ENCODE results near the gene TMEM106C. TPM values are rescaled to one million over a fixed set of nuclear protein-coding genes. Genes with fewer than 3 reads are reported as not detected.

The TMEM106C gene
- total RNA-seq, 1 experiment from 2014 or later = 48.3 TPM

DNA sequence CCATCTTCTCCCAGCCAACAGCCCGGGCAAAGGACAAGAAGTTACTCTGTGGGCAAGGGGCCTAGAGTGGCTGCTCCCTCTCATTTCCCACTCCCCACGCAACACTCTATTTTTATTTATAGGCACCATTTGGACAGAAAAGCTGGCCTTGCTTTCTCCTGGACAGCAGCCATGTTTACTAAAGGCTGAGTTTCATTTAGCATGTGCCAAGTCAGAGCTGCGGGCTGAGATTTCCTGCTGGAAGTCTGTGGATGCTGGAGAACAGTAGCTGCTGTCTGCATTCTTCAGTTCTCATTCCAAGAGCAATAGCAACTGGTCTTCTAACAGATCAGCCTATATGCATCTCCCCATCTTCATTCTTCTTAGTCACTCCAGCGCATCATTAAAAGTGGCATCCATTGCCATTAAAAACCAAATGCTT is 32.6 kb downstream of the TMEM106C start:
- ChIA-PET CTCF (no interaction called here), POLR2A (no interaction called here)
- Mint-ChIP-seq H3K4me3 (no peak overlapping the region), H3K9me3 (no peaks in the 10 kb centered on the region), H3K36me3 (no peaks in the 10 kb centered on the region; the same call in 1 of the 2 replicates), H3K4me1 (peaks cover 33% of the 10 kb centered on the region), H3K27me3 (ENCODE audit: low read depth) (peaks cover 89% of the 10 kb centered on the region), H3K27ac (no peak overlapping the region)
- TF ChIP-seq, protein P1, sequence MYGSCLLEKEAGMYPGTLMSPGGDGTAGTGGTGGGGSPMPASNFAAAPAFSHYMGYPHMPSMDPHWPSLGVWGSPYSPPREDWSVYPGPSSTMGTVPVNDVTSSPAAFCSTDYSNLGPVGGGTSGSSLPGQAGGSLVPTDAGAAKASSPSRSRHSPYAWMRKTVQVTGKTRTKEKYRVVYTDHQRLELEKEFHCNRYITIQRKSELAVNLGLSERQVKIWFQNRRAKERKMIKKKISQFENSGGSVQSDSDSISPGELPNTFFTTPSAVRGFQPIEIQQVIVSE (CRISPR knock-in tag; IDR thresholded peaks at IDR 0.05; ENCODE audit: borderline replicate concordance) = no peak
- TF ChIP-seq, protein P2, sequence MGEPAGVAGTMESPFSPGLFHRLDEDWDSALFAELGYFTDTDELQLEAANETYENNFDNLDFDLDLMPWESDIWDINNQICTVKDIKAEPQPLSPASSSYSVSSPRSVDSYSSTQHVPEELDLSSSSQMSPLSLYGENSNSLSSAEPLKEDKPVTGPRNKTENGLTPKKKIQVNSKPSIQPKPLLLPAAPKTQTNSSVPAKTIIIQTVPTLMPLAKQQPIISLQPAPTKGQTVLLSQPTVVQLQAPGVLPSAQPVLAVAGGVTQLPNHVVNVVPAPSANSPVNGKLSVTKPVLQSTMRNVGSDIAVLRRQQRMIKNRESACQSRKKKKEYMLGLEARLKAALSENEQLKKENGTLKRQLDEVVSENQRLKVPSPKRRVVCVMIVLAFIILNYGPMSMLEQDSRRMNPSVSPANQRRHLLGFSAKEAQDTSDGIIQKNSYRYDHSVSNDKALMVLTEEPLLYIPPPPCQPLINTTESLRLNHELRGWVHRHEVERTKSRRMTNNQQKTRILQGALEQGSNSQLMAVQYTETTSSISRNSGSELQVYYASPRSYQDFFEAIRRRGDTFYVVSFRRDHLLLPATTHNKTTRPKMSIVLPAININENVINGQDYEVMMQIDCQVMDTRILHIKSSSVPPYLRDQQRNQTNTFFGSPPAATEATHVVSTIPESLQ (CRISPR knock-in tag; IDR thresholded peaks at IDR 0.05) = no peak
- TF ChIP-seq, protein P3, sequence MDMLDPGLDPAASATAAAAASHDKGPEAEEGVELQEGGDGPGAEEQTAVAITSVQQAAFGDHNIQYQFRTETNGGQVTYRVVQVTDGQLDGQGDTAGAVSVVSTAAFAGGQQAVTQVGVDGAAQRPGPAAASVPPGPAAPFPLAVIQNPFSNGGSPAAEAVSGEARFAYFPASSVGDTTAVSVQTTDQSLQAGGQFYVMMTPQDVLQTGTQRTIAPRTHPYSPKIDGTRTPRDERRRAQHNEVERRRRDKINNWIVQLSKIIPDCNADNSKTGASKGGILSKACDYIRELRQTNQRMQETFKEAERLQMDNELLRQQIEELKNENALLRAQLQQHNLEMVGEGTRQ (CRISPR knock-in tag; IDR thresholded peaks at IDR 0.05) = no peak
- TF ChIP-seq, protein P4, sequence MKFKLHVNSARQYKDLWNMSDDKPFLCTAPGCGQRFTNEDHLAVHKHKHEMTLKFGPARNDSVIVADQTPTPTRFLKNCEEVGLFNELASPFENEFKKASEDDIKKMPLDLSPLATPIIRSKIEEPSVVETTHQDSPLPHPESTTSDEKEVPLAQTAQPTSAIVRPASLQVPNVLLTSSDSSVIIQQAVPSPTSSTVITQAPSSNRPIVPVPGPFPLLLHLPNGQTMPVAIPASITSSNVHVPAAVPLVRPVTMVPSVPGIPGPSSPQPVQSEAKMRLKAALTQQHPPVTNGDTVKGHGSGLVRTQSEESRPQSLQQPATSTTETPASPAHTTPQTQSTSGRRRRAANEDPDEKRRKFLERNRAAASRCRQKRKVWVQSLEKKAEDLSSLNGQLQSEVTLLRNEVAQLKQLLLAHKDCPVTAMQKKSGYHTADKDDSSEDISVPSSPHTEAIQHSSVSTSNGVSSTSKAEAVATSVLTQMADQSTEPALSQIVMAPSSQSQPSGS (CRISPR knock-in tag; IDR thresholded peaks at IDR 0.05; ENCODE audit: borderline replicate concordance, low read depth) = no peak
- no peak for TF ChIP-seq TEAD1 (CRISPR knock-in tag; IDR thresholded peaks at IDR 0.05)
- TF ChIP-seq CREB1 (CRISPR knock-in tag; IDR thresholded peaks at IDR 0.05) = no peak
- TF ChIP-seq, protein P5, sequence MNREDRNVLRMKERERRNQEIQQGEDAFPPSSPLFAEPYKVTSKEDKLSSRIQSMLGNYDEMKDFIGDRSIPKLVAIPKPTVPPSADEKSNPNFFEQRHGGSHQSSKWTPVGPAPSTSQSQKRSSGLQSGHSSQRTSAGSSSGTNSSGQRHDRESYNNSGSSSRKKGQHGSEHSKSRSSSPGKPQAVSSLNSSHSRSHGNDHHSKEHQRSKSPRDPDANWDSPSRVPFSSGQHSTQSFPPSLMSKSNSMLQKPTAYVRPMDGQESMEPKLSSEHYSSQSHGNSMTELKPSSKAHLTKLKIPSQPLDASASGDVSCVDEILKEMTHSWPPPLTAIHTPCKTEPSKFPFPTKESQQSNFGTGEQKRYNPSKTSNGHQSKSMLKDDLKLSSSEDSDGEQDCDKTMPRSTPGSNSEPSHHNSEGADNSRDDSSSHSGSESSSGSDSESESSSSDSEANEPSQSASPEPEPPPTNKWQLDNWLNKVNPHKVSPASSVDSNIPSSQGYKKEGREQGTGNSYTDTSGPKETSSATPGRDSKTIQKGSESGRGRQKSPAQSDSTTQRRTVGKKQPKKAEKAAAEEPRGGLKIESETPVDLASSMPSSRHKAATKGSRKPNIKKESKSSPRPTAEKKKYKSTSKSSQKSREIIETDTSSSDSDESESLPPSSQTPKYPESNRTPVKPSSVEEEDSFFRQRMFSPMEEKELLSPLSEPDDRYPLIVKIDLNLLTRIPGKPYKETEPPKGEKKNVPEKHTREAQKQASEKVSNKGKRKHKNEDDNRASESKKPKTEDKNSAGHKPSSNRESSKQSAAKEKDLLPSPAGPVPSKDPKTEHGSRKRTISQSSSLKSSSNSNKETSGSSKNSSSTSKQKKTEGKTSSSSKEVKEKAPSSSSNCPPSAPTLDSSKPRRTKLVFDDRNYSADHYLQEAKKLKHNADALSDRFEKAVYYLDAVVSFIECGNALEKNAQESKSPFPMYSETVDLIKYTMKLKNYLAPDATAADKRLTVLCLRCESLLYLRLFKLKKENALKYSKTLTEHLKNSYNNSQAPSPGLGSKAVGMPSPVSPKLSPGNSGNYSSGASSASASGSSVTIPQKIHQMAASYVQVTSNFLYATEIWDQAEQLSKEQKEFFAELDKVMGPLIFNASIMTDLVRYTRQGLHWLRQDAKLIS (CRISPR knock-in tag; IDR thresholded peaks at IDR 0.05; ENCODE audit: borderline replicate concordance) = no peak
- ATAC-seq = no peak
- DNase-seq (ENCODE audit: low spot score) = no peak

DNA sequence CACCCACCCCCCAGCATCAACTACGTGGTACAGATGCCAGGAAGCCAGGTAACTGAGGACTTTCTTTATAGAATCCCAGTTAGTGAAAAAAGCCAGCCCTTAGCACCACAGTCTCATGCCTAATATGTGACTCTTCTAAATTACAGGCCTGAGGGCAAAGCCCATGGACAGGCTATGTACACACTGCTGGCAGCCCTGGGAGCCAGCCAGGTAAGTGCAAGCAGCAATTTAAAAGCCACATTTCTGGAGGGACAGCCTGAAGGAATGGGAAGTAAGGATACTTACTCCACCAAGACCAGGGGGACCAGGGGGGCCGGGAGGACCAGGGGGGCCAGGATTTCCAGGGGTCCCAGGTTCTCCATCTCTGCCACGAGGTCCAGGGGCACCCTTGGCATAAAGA is 33.9 kb downstream of the TMEM106C start:
- Mint-ChIP-seq H3K27me3 (ENCODE audit: low read depth) (peaks cover 97% of the 10 kb centered on the region), H3K4me3 (no peak overlapping the region), H3K4me1 (peaks cover 41% of the 10 kb centered on the region), H3K27ac (no peak overlapping the region), H3K9me3 (no peaks in the 10 kb centered on the region), H3K36me3 (no peaks in the 10 kb centered on the region; the same call in 1 of the 2 replicates)
- DNase-seq (ENCODE audit: low spot score) = no peak
- no peak for ATAC-seq
- POLR2A ChIA-PET = no interaction called here
- CTCF ChIA-PET = no interaction called here
- no peak for TF ChIP-seq CREM (CRISPR knock-in tag; IDR thresholded peaks at IDR 0.05)
- no peak for TF ChIP-seq CREB1 (CRISPR knock-in tag; IDR thresholded peaks at IDR 0.05)
- TF ChIP-seq, protein P6, sequence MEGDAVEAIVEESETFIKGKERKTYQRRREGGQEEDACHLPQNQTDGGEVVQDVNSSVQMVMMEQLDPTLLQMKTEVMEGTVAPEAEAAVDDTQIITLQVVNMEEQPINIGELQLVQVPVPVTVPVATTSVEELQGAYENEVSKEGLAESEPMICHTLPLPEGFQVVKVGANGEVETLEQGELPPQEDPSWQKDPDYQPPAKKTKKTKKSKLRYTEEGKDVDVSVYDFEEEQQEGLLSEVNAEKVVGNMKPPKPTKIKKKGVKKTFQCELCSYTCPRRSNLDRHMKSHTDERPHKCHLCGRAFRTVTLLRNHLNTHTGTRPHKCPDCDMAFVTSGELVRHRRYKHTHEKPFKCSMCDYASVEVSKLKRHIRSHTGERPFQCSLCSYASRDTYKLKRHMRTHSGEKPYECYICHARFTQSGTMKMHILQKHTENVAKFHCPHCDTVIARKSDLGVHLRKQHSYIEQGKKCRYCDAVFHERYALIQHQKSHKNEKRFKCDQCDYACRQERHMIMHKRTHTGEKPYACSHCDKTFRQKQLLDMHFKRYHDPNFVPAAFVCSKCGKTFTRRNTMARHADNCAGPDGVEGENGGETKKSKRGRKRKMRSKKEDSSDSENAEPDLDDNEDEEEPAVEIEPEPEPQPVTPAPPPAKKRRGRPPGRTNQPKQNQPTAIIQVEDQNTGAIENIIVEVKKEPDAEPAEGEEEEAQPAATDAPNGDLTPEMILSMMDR (IDR thresholded peaks at IDR 0.05) = no peak
- TF ChIP-seq ATF1 (CRISPR knock-in tag; IDR thresholded peaks at IDR 0.05) = no peak
- no peak for TF ChIP-seq SMAD4 (CRISPR knock-in tag; IDR thresholded peaks at IDR 0.05)
- TF ChIP-seq, protein P7, sequence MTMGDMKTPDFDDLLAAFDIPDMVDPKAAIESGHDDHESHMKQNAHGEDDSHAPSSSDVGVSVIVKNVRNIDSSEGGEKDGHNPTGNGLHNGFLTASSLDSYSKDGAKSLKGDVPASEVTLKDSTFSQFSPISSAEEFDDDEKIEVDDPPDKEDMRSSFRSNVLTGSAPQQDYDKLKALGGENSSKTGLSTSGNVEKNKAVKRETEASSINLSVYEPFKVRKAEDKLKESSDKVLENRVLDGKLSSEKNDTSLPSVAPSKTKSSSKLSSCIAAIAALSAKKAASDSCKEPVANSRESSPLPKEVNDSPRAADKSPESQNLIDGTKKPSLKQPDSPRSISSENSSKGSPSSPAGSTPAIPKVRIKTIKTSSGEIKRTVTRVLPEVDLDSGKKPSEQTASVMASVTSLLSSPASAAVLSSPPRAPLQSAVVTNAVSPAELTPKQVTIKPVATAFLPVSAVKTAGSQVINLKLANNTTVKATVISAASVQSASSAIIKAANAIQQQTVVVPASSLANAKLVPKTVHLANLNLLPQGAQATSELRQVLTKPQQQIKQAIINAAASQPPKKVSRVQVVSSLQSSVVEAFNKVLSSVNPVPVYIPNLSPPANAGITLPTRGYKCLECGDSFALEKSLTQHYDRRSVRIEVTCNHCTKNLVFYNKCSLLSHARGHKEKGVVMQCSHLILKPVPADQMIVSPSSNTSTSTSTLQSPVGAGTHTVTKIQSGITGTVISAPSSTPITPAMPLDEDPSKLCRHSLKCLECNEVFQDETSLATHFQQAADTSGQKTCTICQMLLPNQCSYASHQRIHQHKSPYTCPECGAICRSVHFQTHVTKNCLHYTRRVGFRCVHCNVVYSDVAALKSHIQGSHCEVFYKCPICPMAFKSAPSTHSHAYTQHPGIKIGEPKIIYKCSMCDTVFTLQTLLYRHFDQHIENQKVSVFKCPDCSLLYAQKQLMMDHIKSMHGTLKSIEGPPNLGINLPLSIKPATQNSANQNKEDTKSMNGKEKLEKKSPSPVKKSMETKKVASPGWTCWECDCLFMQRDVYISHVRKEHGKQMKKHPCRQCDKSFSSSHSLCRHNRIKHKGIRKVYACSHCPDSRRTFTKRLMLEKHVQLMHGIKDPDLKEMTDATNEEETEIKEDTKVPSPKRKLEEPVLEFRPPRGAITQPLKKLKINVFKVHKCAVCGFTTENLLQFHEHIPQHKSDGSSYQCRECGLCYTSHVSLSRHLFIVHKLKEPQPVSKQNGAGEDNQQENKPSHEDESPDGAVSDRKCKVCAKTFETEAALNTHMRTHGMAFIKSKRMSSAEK (CRISPR knock-in tag; IDR thresholded peaks at IDR 0.05; ENCODE audit: borderline replicate concordance) = no peak
- TF ChIP-seq, protein P8, sequence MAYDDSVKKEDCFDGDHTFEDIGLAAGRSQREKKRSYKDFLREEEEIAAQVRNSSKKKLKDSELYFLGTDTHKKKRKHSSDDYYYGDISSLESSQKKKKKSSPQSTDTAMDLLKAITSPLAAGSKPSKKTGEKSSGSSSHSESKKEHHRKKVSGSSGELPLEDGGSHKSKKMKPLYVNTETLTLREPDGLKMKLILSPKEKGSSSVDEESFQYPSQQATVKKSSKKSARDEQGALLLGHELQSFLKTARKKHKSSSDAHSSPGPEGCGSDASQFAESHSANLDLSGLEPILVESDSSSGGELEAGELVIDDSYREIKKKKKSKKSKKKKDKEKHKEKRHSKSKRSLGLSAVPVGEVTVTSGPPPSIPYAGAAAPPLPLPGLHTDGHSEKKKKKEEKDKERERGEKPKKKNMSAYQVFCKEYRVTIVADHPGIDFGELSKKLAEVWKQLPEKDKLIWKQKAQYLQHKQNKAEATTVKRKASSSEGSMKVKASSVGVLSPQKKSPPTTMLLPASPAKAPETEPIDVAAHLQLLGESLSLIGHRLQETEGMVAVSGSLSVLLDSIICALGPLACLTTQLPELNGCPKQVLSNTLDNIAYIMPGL (CRISPR knock-in tag; IDR thresholded peaks at IDR 0.05) = no peak
